HG02870 (cell line): Measurements from ENCODE around the gene SH3TC1.

Experiments used
- ATAC-seq: cut with Tn5 transposase; IDR thresholded peaks from one replicate; pipeline ENCODE4 v1.9.1; 2021; ENCODE audit warnings: mild to moderate bottlenecking, moderate library complexity; ENCODE audit not compliant: unreplicated experiment

Gene SH3TC1

GRCh38 chr4:8274066-8274652, 75.1 kb downstream of the SH3TC1 start:
- ATAC-seq: no peak

- ATAC-seq: no peak
Measured at GRCh38 chr4:8274765-8275547, 75.9 kb downstream of the SH3TC1 start.

- no peak for ATAC-seq
Measured at GRCh38 chr4:8275548-8275910, 76.4 kb downstream of the SH3TC1 start.

GRCh38 chr4:8276358-8277240, 77.5 kb downstream of the SH3TC1 start:
- no peak for ATAC-seq

GRCh38 chr4:8277356-8278008, 78.4 kb downstream of the SH3TC1 start:
- no peak for ATAC-seq

GRCh38 chr4:8278009-8278395, 78.9 kb downstream of the SH3TC1 start:
- ATAC-seq: no peak

GRCh38 chr4:8278421-8279287, 79.6 kb downstream of the SH3TC1 start:
- no peak for ATAC-seq

- ATAC-seq: no peak
Measured at GRCh38 chr4:8279321-8280157, 80.4 kb downstream of the SH3TC1 start.

GRCh38 chr4:8280158-8280875, 81.2 kb downstream of the SH3TC1 start:
- no peak for ATAC-seq

- ATAC-seq: no peak
Measured at GRCh38 chr4:8280876-8281440, 81.9 kb downstream of the SH3TC1 start.

- ATAC-seq: no peak
Measured at GRCh38 chr4:8281519-8282133, 82.5 kb downstream of the SH3TC1 start.

GRCh38 chr4:8282134-8282641, 83.1 kb downstream of the SH3TC1 start:
- ATAC-seq: no peak

GRCh38 chr4:8282742-8283141, 83.7 kb downstream of the SH3TC1 start:
- no peak for ATAC-seq

- no peak for ATAC-seq
Measured at GRCh38 chr4:8283161-8283560, 84.1 kb downstream of the SH3TC1 start.

- ATAC-seq: no peak
Measured at GRCh38 chr4:8283631-8284121, 84.6 kb downstream of the SH3TC1 start.

- ATAC-seq: no peak
Measured at GRCh38 chr4:8284391-8284790, 85.3 kb downstream of the SH3TC1 start.

GRCh38 chr4:8285143-8285975, 86.3 kb downstream of the SH3TC1 start:
- ATAC-seq: no peak
